ENCODE measurements around the gene PRTFDC1. TPM values are rescaled to one million over a fixed set of nuclear protein-coding genes. Genes with fewer than 3 reads are reported as not detected.

Gene PRTFDC1
- total RNA-seq, 1 experiment from 2014 or later: 7.9 TPM

DNA sequence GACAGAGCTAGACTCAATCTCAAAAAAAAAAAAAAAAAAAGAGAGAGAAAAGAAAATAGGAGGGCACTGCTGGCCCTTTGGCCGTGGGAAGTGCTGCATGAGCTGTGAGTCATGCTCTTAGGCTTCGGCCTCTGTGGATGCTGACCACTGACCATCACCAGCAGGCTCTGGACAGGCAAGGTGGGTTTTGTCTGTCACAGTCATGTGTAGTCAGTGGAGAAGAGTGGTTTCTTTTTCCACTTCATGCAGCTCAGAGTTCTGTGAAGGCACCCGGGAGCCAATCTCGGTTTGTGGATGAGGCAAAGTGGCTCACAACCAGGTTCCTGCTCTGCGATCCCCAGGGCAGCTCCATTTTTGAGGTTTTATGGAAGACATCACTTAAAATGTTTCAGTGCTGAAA, 58.1 kb downstream of the PRTFDC1 start:
- DNase-seq (ENCODE audit: low read depth): peak; percentile 86
- in situ Hi-C loops (cut with HindIII; ENCODE audit: low pct_unique_long_range_greater_than_20kb, low sequenced_read_pairs): no loop called here

DNA sequence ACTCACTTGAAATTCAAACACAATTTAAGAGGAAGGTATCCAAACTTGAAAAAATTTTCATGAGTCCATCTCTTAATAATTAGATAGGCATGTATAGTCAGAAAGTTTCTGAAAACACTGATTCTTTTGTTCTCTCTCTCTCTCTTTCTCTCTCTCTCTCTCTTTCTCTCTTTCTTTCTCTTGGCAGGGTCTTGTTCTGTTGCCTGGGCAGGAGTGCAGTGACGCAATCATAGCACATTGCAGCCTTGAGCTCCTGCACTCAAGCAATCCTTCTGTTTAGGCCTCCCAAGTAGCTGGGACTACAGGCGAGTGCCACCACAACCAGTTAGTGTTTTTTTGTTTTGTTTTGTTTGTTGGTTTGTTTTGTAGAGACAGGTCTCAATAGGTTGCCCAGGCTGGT, 59.3 kb downstream of the PRTFDC1 start:
- in situ Hi-C loops (cut with HindIII; ENCODE audit: low pct_unique_long_range_greater_than_20kb, low sequenced_read_pairs): no loop called here

DNA sequence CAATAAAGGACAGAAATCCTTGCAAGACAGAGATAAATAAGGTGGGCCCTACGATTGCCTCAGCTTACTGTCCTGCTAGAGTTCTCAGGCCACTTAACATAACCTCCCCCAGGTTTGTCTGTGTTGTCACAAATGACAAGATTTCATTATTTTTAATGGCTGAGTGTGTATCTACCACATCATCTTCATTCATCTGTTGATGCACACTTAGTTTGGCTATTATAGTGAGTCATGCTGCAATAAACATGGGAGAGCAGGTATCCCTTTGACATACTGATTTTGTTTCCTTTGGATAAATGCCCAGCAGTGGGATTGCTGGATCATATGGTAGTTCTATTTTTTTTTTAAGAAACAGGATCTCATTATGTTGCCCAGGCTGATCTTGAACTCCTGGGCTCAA, 60.6 kb downstream of the PRTFDC1 start:
- DNase-seq (ENCODE audit: low read depth): peak; percentile 92
- in situ Hi-C loops (cut with HindIII; ENCODE audit: low pct_unique_long_range_greater_than_20kb, low sequenced_read_pairs): no loop called here

More for the DNA sequence above, 59.3 kb downstream of the PRTFDC1 start:
- no peak for DNase-seq (ENCODE audit: low read depth)

DNA sequence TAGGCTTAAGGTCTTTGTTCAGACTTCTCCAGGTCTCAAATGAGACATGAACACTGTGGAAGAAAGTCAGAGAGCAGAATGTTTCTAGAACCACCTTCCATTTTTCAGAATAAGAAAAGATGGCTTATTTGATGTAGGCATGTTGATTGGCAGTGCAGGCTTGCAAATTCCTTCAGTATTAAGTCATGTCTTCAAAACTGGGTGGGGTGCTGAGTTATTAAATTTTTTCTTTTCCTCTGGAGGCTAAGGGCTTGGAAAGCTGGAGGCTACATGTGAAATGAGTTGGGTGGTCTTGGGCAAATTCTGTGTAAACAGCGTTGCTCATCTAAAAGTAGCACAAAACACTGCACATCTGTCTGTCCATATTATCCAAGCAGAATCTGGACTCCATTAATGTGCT, 62.8 kb downstream of the PRTFDC1 start:
- no peak for DNase-seq (ENCODE audit: low read depth)
- in situ Hi-C loops (cut with HindIII; ENCODE audit: low pct_unique_long_range_greater_than_20kb, low sequenced_read_pairs): no loop called here

DNA sequence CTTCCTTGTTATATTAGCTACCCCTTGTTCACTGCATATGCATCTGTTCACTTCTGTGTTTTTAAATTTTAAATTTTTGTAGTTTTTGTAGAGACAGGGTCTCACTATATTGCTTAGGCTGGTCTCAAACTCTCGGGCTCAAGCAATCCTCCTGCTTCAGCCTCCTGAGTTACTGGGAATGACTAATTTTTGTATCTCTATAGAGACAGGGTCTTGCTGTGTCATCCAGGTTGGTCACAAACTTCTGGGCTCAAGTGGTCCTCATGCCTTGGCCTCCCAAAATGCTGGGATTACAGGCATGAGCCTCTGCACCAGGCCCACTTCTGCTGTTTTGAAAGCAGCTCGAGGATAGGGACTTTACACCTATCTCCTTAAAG, 64.6 kb downstream of the PRTFDC1 start:
- in situ Hi-C loops (cut with HindIII; ENCODE audit: low pct_unique_long_range_greater_than_20kb, low sequenced_read_pairs): no loop called here
- no peak for DNase-seq (ENCODE audit: low read depth)

DNA sequence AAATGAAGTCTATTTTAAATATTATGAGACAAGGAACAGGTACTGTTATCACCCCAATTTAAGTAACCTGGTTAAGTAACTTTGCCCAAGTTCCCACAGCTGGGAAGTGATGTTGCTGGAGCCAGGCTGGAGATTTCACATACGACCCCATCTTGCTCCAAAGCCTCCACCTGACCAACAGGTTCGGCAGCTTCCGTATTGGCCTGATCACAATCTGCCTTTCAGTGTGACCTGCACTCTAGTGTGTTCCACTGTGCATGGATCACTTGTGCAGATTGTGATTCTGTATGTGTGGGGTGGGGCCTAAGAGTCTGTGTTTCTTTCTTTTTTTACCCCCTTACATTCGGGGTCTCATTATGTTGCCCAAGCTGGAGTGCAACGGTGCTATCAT, 66.1 kb downstream of the PRTFDC1 start:
- DNase-seq (ENCODE audit: low read depth): no peak
- in situ Hi-C loops (cut with HindIII; ENCODE audit: low pct_unique_long_range_greater_than_20kb, low sequenced_read_pairs): no loop called here

DNA sequence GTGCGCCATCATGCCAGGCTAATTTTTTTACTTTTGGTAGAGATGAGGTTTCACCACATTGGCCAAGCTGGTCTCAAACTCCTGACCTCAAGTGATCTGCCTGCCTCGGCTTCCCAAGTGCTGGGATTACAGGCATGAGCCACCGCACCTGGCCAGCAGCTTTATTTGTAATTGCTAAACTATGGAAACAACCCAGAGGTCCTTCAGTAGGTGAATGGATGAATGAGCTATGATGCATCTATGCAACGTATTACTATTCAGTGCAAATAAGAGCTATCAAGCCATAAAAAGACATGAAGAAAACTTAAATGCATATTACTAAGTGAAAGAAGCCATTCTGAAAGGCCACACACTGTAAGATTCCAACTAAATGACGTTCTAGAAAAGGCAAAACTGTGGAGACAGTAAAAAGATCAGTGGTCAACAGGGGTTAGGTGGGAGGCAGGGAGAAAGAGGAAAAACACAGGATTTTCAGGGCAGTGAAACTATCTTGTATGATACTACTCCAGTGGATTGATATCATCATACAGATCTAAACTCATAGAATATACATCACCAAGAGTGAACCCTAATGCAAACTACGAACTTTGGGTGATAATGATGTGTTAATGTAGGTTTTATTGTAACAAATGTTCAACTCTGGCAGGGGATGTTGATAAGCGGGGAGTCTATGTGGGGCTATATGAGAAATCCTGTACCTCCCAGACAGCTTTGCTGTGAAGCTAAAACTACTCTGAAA, 66.7 kb downstream of the PRTFDC1 start:
- DNase-seq (ENCODE audit: low read depth): no peak
- in situ Hi-C loops (cut with HindIII; ENCODE audit: low pct_unique_long_range_greater_than_20kb, low sequenced_read_pairs): no loop called here

DNA sequence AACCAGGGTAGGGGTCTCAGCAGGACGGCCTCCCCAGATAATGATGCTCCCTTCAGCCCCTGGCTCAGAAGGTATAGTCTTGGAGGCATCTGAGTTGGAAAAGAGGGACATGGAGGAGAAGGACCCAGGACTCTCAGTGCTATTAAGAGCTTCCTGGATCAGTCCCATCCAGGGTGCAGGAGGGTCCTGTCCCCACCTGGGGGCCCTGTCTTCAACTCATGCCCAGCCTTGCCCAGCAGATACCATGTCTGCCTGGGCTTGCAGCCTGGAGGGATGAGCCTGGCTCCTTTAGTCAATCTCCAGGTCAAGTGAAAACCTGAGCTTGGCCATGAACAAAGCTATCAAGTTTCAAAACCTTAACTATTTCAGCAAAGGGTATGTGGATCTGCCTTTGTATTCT, 67.6 kb downstream of the PRTFDC1 start:
- in situ Hi-C loops (cut with HindIII; ENCODE audit: low pct_unique_long_range_greater_than_20kb, low sequenced_read_pairs): no loop called here
- DNase-seq (ENCODE audit: low read depth): no peak

DNA sequence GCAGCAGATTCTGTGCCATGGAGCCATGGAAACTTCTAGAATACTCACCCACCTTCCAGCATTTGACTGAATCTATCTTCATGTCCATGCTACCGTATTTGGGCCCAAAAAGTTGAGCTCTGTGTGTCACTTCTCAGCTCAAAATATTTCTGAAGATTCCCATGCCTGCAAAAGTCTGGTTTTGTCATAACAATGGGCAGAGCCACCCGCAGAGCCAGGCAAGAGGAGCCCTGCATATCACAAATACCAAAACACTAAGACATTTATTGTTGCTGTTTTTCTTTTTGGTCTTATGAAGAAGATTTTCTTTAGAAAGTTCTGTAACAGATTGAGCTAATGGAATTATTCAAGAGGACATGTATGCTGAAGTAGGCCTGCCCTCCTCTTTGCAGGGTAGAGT, 68.1 kb downstream of the PRTFDC1 start:
- in situ Hi-C loops (cut with HindIII; ENCODE audit: low pct_unique_long_range_greater_than_20kb, low sequenced_read_pairs): no loop called here
- DNase-seq (ENCODE audit: low read depth): no peak

DNA sequence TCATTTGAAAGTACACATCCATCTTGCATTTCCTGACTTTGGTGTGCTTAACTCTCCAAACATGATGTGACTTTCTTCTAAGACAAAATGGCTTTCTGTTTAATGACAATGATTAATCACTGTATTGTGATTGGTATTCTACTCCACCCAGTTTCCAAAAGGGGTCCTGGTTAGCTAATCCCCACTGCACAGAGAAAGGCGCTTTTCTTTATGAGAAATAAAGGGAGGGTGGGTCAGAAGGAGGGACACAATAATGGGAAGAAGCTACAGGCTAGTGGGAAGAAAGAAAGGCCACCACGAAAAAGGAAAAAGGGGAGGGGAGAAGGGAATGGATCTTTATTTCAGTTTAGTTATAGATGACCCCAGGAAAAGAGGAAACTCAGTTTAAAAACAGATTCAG, 69.2 kb downstream of the PRTFDC1 start:
- no peak for DNase-seq (ENCODE audit: low read depth)
- in situ Hi-C loops (cut with HindIII; ENCODE audit: low pct_unique_long_range_greater_than_20kb, low sequenced_read_pairs): no loop called here

DNA sequence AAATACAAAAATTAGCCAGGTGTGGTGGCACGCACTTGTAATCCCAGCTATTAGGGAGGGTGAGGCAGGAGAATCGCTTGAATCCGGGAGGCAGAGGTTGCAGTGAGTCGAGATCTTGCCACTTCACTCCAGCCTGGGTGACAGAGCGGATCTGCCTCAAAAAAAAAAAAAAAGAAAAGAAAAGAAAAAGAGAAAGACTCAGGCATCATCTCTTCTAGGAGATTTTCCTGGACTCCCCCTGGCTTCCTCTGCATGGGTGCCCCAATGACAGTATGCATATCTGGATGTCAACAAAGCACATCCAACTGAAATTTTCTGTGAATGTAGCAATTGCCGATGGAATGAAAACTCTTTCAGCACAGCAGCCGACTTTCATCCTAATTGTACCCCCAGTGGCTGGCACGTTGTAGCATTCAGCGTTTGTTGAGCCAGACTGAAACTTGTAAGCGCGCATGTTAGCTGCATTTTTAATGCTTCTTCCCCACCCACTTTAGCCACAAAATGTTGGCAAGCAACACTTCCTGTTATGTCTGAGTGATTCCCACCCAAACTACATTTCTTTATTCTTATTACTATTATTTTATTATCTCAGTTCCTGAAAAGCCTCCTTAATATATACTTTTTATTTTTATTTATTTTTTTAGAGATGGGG, 70.2 kb downstream of the PRTFDC1 start:
- no peak for DNase-seq (ENCODE audit: low read depth)
- in situ Hi-C loops (cut with HindIII; ENCODE audit: low pct_unique_long_range_greater_than_20kb, low sequenced_read_pairs): no loop called here

DNA sequence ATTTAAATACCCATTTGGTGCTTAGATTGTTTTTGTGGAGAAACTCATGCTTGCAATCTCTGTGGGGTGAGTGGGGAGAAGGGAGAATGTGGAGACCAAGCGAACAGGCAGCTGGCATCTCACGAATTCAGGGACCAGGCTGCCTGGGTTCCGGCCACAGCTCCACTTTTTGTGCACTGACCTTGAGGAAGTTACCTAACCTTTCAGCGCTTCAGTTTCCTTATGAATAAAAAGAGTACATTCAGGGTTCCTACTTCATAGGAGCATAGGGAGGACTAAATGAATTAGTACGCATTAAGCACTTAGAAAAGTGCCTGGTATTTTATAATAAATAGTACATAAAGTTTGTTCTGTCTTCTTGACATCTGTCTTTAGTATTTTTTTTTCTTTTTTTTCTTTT, 72.5 kb downstream of the PRTFDC1 start:
- no peak for DNase-seq (ENCODE audit: low read depth)
- in situ Hi-C loops (cut with HindIII; ENCODE audit: low pct_unique_long_range_greater_than_20kb, low sequenced_read_pairs): no loop called here

DNA sequence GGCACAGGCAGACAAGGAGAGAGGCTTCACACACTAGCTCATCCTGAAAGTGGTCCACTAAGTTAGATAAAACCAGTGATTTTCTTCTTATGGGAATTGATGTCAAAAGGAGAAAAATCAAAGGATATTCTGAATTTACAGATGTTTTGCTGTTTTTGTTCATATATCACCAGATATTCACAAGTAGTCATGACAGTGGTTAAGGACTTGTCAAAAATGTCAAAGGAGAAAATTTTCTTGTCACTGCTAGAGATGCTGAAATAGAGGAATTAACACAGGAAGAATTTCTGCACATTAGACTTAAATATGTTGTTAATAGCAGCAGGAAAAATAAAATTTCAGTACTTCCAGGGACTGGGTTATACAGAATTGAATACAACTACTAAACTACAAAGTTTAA, 78.3 kb downstream of the PRTFDC1 start:
- in situ Hi-C loops (cut with HindIII; ENCODE audit: low pct_unique_long_range_greater_than_20kb, low sequenced_read_pairs): no loop called here
- DNase-seq (ENCODE audit: low read depth): no peak

DNA sequence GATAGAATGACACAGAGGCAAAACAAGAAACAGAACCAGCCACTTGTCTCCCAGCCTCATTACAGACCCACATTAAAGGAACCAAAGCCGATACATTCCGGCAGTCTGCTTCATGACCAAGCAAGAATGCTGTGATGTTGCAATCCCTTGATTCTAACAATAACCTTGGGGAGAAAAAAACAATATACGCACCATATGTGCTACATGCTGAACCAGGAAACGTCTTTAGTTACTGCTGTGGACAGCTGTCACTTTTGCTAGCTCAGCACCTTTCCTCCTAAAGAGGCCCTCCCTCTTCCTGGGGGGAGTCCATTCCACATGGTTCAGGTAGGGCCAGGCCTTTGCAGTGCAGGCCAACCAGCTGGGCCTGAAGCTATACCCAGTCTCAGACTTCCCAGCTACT, 79.1 kb downstream of the PRTFDC1 start:
- DNase-seq (ENCODE audit: low read depth): no peak
- in situ Hi-C loops (cut with HindIII; ENCODE audit: low pct_unique_long_range_greater_than_20kb, low sequenced_read_pairs): no loop called here

DNA sequence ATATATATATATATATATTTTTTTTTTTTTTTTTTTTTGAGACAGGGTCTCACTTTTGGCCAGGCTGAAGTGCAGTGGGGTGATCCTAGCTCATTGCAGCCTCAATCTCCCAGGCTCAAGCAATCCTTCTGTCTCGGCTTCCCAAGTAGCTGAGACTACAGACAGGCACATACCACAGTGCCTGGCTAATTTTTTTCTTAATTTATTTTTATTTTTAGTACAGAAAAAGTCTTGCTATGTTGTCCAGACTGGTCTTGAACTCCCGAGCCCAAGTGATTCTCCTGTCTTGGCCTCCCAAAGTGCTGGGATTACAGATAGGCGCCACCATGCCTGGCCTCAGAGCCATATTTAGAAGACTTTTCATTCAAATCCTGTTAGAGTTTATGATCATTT, 79.6 kb downstream of the PRTFDC1 start:
- in situ Hi-C loops (cut with HindIII; ENCODE audit: low pct_unique_long_range_greater_than_20kb, low sequenced_read_pairs): no loop called here

DNA sequence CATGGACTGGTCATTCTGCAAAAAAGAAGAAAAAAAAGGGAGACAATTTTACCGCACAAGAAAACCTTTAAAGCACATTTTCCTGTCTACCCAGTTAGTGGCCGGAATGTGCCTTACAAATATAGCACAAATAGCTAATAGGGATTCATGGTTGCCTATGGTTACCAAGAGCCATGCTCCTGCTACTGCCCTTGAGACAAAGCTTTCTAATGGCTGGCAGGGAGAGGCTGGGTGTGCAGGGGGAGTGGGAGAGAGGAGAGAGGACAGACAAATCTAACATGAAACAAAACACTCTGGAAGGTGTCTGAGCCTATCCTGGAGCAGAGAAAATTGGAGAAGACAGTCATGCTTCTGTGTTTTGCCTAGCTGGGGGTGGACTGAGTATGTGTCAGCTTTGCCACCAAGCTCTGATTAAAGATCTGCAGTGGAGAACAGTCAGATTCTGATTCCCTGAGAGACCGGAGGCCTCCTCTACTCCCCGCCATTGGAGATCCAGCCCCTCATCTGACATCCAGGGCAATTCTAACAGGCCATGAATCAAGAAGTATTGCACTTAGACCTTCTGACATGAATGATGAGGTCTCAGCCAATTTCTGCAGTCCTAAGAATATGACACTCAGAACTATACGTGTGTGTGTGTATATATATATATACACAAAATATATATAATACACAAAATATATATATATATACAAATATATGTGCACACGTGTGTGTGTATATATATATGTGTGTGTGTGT, 80.2 kb downstream of the PRTFDC1 start:
- in situ Hi-C loops (cut with HindIII; ENCODE audit: low pct_unique_long_range_greater_than_20kb, low sequenced_read_pairs): no loop called here
- DNase-seq (ENCODE audit: low read depth): no peak

More for the DNA sequence above, 79.6 kb downstream of the PRTFDC1 start:
- DNase-seq (ENCODE audit: low read depth): no peak

DNA sequence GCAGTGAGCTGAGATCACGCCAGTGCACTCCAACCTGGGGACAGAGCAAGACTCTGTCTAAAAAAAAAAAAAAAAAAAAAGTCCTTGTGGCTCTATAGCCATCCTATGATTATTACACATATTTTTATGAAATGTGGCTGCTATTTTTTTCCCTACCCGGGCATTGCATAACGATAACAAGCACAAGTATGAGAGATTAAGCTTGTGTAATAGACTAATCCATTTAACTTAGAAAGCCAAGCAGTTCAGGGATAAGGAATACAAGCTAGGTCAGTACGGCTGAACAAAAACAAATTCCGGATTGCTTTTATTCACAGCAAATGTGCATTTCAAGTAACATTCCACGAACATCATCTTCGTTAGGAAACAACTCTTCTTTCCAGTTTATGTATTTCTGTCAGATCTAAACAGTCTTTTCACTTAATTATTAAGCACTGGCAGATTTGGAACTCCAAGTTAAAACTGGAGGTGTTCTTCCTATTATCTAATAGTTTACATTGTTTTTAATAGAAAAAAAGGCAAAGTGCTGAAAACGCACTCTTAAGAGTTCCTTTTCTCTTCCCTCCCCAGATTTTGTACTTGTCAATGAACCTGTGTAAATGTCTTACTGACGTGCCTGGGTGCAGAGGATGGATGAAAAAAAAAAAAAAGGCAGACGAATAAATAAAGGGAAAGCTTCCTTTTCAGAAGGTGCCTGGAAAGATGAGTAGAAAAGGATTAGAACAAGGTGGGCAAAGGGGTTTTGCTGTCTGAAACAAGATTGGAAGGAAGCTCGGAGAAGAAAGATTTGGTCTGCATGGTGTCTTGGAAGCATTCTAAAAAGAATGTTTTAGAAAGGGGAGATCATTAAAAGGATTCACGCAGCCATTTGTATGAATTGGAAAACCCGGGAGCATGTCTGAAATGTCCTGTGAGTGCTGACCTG, 81.1 kb downstream of the PRTFDC1 start:
- DNase-seq (ENCODE audit: low read depth): no peak

DNA sequence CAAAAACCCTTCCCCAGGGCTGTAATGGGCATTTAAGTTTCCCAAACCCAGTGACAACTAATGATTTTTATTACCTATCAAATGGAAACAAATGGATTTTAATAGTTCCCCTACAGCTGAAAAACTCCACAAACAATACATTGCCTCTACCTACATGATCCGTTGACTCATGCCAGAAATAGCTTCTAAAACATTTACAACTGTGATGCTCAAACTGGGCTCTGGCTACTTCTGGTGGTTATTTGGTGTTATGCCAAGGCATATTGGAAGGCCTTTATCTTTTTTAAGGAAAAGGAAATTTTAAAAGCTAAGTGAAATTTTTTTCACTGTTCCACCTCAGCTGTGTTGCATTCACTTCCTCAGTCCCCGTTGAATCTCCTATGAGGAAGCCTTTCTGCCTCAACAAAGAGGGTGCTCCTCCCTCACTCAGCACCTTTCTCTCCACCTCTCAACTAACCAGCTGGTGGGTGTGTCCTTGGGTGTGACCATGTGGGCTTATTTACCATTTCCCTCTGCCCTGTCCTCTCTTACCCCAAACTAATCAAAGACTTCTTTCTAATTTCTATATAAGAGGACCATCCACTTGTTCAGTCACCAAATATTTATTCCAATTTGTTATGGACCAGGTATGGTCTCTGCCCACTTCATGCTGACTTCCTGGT, 82.9 kb downstream of the PRTFDC1 start:
- in situ Hi-C loops (cut with HindIII; ENCODE audit: low pct_unique_long_range_greater_than_20kb, low sequenced_read_pairs): no loop called here

More for the DNA sequence above, 81.1 kb downstream of the PRTFDC1 start:
- in situ Hi-C loops (cut with HindIII; ENCODE audit: low pct_unique_long_range_greater_than_20kb, low sequenced_read_pairs): no loop called here

More for the DNA sequence above, 82.9 kb downstream of the PRTFDC1 start:
- DNase-seq (ENCODE audit: low read depth): no peak

Data from Caki2 (cell line).